GM06990 (cell line): ENCODE results near the gene ABHD17B.

Source experiments
- DNase-seq: peaks from one replicate; pipeline ENCODE4 v3.0.0-alpha.2; 2011; ENCODE audit not compliant: insufficient read length; ENCODE audit errors: extremely low read depth
- H3K27me3 ChIP-seq: replicated peaks from 2 replicates; pipeline ENCODE4 v1.6.0; 2011; ENCODE audit warnings: low read length; ENCODE audit not compliant: control insufficient read depth, insufficient read depth
- H3K36me3 ChIP-seq: 2 replicates; pipeline ENCODE4 v1.5.1; 2011; ENCODE audit warnings: low read length; ENCODE audit not compliant: control insufficient read depth, insufficient read depth
- H3K4me3 ChIP-seq: replicated peaks from 2 replicates; pipeline ENCODE4 v1.5.1; 2011; ENCODE audit warnings: low read depth, mild to moderate bottlenecking, control low read depth, low read length
- CTCF ChIP-seq: IDR thresholded peaks from 2 replicates; pipeline ENCODE4 v1.5.1; 2011; ENCODE audit warnings: low read length, control low read depth, mild to moderate bottlenecking, inconsistent platforms; ENCODE audit not compliant: insufficient read depth, poor library complexity, severe bottlenecking

The ABHD17B gene

DNA sequence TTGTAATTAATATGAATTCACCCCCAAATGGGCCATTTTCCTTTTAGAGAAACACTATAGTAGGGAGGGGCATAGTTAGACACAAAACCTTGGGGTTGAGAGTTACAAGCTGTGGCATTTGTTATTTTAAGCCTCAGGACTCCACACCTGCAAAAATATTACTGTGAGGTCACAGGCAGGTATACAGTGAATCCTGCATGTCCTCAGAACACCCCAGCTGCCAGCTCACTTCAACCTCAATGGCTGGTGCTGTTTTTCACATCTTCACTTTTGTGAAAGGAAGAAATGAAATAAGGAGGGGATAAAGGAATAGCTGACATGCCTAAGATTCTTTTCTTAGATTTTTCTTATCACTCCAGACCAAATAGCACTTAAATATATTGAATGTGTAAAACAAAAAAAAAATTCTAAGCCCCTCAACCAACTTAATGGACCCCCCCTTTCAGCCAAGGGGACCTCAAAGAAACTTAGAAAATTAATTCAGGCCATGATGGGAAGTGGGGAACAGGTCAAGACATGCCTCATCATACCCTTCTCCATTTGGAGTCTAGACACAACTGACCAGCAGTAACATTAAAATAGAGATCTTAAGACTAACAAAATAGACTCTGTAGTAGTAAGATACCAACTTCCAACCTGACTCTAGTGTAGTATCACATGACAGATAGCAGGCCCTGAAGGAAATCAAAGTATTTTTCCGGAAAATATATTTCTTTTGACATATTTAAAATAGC is 9.6 kb upstream of the ABHD17B start:
- H3K36me3 ChIP-seq, result no peaks in the 10 kb centered on the region
- no peak for DNase-seq
- H3K4me3 ChIP-seq, result no peak overlapping the region
- H3K27me3 ChIP-seq, result no peaks in the 10 kb centered on the region
- TF ChIP-seq CTCF, result no peak

DNA sequence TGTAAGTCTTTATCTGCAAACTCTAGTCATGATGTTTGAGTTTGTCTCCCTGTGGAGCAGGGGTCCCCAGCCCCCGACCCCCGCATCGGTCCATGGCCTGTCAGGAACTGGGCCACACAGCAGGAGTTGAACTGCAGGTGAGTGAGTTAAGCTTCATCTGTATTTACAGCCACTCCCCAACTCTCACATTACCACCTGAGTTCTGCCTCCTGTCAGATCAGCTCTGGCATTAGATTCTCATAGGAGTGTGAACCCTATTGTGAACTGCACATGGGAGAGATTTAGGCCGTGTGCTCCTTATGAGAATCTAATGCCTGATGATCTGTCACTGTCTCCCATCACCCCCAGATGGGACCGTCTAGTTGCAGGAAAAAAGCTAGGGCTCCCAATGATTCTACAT is 7.4 kb upstream of the ABHD17B start:
- no peak for DNase-seq
- no peaks in the 10 kb centered on the region for H3K36me3 ChIP-seq
- H3K27me3 ChIP-seq, result no peaks in the 10 kb centered on the region
- no peak overlapping the region for H3K4me3 ChIP-seq
- no peak for TF ChIP-seq CTCF

DNA sequence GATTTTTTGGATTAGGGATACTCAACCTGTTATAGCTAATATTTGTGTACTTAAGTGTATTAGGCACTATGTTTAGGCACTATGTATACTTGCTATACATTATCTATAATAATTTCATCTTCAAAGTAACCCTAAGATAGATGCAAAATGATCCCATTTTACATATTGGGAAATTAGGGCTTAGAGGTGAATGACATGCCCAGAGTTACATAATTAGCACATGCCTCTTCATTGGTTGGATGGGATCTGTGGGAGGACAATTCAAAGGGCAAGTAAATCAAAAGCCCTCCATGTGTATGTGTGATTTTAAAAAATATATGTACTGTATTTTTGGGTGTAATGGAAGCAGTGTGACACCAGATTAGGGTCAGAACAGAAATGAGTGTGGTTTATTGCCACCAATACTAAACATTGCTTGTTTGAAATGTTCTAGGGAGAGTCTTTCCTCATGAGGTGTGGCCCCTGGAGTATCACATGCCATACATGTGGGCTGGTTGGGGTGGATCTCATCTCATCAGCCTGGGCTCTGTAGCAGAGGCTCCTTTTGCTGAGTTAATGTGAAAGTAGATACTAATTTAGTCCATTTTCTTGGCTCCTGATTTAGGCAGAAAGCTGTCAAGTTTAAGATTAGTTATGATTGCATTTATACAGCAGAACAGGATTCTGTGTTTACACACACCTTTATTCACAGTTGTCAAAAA is 6.0 kb upstream of the ABHD17B start:
- Histone ChIP-seq H3K27me3 (no peaks in the 10 kb centered on the region), H3K36me3 (no peaks in the 10 kb centered on the region), H3K4me3 (no peak overlapping the region)
- no peak for TF ChIP-seq CTCF
- DNase-seq, result no peak

GRCh38 chr9:71915495-71915894 is 4.5 kb upstream of the ABHD17B start:
- no peaks in the 10 kb centered on the region for H3K36me3 ChIP-seq
- H3K4me3 ChIP-seq, result no peak overlapping the region
- no peaks in the 10 kb centered on the region for H3K27me3 ChIP-seq
- DNase-seq, result no peak
- no peak for TF ChIP-seq CTCF

DNA sequence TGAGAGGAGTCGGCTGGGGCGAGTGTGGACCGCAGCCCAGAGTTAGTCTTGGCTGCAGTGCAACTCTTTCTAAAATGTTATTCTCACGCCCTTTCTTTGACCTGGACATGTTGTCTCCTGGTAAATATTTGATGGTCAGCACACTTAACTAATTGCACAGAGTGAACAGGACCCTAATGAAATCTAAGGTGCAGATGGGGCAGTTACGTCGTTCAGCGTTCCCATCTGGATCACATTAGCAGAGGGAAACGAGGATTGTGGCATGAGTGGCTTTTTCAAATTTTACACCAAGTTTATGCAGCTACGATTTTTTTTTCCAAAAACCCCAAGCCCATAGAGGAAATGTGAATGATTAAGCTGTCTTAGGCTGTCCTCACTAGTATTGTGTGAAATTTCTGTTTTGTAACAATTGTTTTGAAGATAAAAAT is 929 bp upstream of the ABHD17B start:
- Histone ChIP-seq H3K27me3 (no peaks in the 10 kb centered on the region), H3K36me3 (no peaks in the 10 kb centered on the region), H3K4me3 (peak overlapping the region; percentile 79)
- no peak for TF ChIP-seq CTCF
- DNase-seq, result no peak
